H1 (cell line): ENCODE results near the gene GPANK1. TPM values are rescaled to one million over a fixed set of nuclear protein-coding genes. Genes with fewer than 3 reads are reported as not detected.
"Not testable (repeated sequence)": the region's sequence is repeated elsewhere in the genome, so short reads cannot be mapped to it uniquely, and the experiment has no call there.

ENCODE experiments used
- CTCF ChIA-PET: fragments of 300-600 bp; sonication (Branson Sonifier 250); formaldehyde crosslinking; loops from one replicate; lab custom pipeline; 2021; ENCODE audit not compliant: partially characterized antibody; lab: Charles Lee
- POLR2A ChIA-PET: fragments of 300-600 bp; sonication (Branson Sonifier 250); formaldehyde crosslinking; loops from one replicate; lab custom pipeline; 2021; ENCODE audit warnings: inconsistent platforms; ENCODE audit not compliant: partially characterized antibody; lab: Charles Lee
- DNase-seq, 2 experiments: peaks; one replicate each; pipeline versions ENCODE4 v3.0.0 to v3.0.0-alpha.2; 2010 to 2022; ENCODE audit warnings: low spot score in 2 of 2, low read depth in 1 of 2, mixed read lengths in 1 of 2
- FAIRE-seq: peaks from 2 replicates; lab custom pipeline; 2011; peaks lifted over from hg19 to GRCh38; lab: Jason Lieb, UNC
- H2AFZ ChIP-seq: 2 replicates; pipeline ENCODE4 v1.8.1; 2012; ENCODE audit warnings: low read length, inconsistent platforms
- H2AK5ac ChIP-seq: 2 replicates; pipeline ENCODE4 v1.6.1; 2013; ENCODE audit warnings: low read depth, low read length
- H2BK120ac ChIP-seq: replicated peaks from 2 replicates; pipeline ENCODE3; 2013; ENCODE audit warnings: low read depth, low read length, inconsistent platforms
- H2BK12ac ChIP-seq: 2 replicates; pipeline ENCODE4 v1.6.1; 2013; ENCODE audit warnings: low read depth, low read length
- H2BK15ac ChIP-seq: 2 replicates; pipeline ENCODE4 v1.6.1; 2013; ENCODE audit warnings: low read length
- H2BK20ac ChIP-seq: 2 replicates; pipeline ENCODE4 v1.6.1; 2013; ENCODE audit warnings: low read length
- H2BK5ac ChIP-seq: 2 replicates; pipeline ENCODE4 v1.6.1; 2013; ENCODE audit warnings: low read depth, low read length
- H3K14ac ChIP-seq: 2 replicates; pipeline ENCODE4 v1.6.1; 2013; ENCODE audit warnings: inconsistent platforms; ENCODE audit not compliant: insufficient read length
- H3K18ac ChIP-seq: 2 replicates; pipeline ENCODE4 v1.6.1; 2013; ENCODE audit warnings: low read length; ENCODE audit errors: extremely low read depth
- H3K23ac ChIP-seq: 2 replicates; pipeline ENCODE4 v1.6.1; 2013; ENCODE audit warnings: inconsistent platforms; ENCODE audit not compliant: insufficient read length
- H3K23me2 ChIP-seq: 2 replicates; pipeline ENCODE4 v1.6.1; 2013; ENCODE audit warnings: low read depth, low read length
- H3K27ac ChIP-seq: 2 replicates; pipeline ENCODE4 v1.6.1; 2011; ENCODE audit warnings: low read depth, low read length, inconsistent platforms
- H3K27me3 ChIP-seq, 4 experiments: replicated peaks in 1 of 4; 1 replicate in 1 of 4; 2 replicates in 3 of 4; pipeline versions ENCODE4 v1.6.1 to v1.8.1; 2011 to 2013; ENCODE audit warnings: low read length in 3 of 4, mild to moderate bottlenecking in 3 of 4, inconsistent platforms in 2 of 4, mixed read lengths in 2 of 4, moderate library complexity in 1 of 4; ENCODE audit not compliant: control insufficient read depth in 3 of 4, insufficient read depth in 3 of 4; ENCODE audit errors: extremely low read depth in 1 of 4
- H3K36me3 ChIP-seq, 4 experiments: 2 replicates each; pipeline versions ENCODE4 v1.6.1 to v1.8.1; 2011 to 2013; ENCODE audit warnings: mild to moderate bottlenecking in 4 of 4, low read length in 3 of 4, moderate library complexity in 2 of 4, control low read depth in 1 of 4, inconsistent platforms in 1 of 4; ENCODE audit not compliant: insufficient read depth in 4 of 4, control insufficient read depth in 2 of 4
- H3K4ac ChIP-seq: replicated peaks from 2 replicates; pipeline ENCODE3; 2013; ENCODE audit warnings: low read length, low read depth, mixed read lengths, inconsistent platforms; ENCODE audit not compliant: insufficient read length
- H3K4me1 ChIP-seq, 4 experiments: replicated peaks in 1 of 4; 1 replicate in 1 of 4; 2 replicates in 3 of 4; pipeline versions ENCODE4 v1.6.1 to v1.8.1; 2011 to 2013; ENCODE audit warnings: low read length in 3 of 4, inconsistent platforms in 2 of 4, mixed read lengths in 1 of 4; ENCODE audit not compliant: insufficient read depth in 4 of 4, control insufficient read depth in 3 of 4
- H3K4me2 ChIP-seq, 2 experiments: 2 replicates each; pipeline versions ENCODE4 v1.6.1 to v1.8.1; 2011 to 2013; ENCODE audit warnings: low read depth in 2 of 2, low read length in 2 of 2, control low read depth in 1 of 2, inconsistent platforms in 1 of 2, mild to moderate bottlenecking in 1 of 2; ENCODE audit not compliant: insufficient read depth in 1 of 2
- H3K4me3 ChIP-seq, 4 experiments: fragments of 200-600, 300-600 bp in 1 of 4; sonication (generic), shearing (Covaris generic), sonication (Bioruptor Twin) in 1 of 4; 2 replicates each; pipeline versions ENCODE4 v1.5.1 to v1.8.1; 2011 to 2016; ENCODE audit warnings: low read length in 4 of 4, low read depth in 3 of 4, control low read depth in 2 of 4, inconsistent platforms in 2 of 4, mild to moderate bottlenecking in 2 of 4, mixed read lengths in 1 of 4, moderate library complexity in 1 of 4; ENCODE audit not compliant: insufficient read depth in 2 of 4; ENCODE audit errors: extremely low read depth in 1 of 4
- H3K56ac ChIP-seq: replicated peaks from 2 replicates; pipeline ENCODE3; 2013; ENCODE audit warnings: low read depth, mild to moderate bottlenecking, mixed read lengths, low read length, inconsistent platforms; ENCODE audit not compliant: insufficient read length
- H3K79me1 ChIP-seq: 2 replicates; pipeline ENCODE4 v1.6.1; 2013; ENCODE audit warnings: low read depth, low read length, control low read depth
- H3K79me2 ChIP-seq, 2 experiments: 2 replicates each; pipeline versions ENCODE4 v1.6.1 to v1.8.1; 2012 to 2013; ENCODE audit warnings: low read length in 2 of 2, mild to moderate bottlenecking in 2 of 2, inconsistent platforms in 1 of 2; ENCODE audit not compliant: insufficient read depth in 2 of 2, control insufficient read depth in 1 of 2
- H3K9ac ChIP-seq, 4 experiments: replicated peaks in 1 of 4; 1 replicate in 1 of 4; 2 replicates in 3 of 4; pipeline versions ENCODE4 v1.6.1 to v1.8.1; 2011 to 2013; ENCODE audit warnings: low read depth in 3 of 4, low read length in 3 of 4, control low read depth in 2 of 4, mild to moderate bottlenecking in 2 of 4, moderate library complexity in 2 of 4, inconsistent platforms in 1 of 4; ENCODE audit errors: extremely low read depth in 1 of 4
- H3K9me3 ChIP-seq, 2 experiments: 2 replicates each; pipeline versions ENCODE4 v1.6.1 to v1.8.1; 2012 to 2013; ENCODE audit warnings: mild to moderate bottlenecking in 2 of 2, moderate library complexity in 2 of 2, control low read depth in 1 of 2, inconsistent platforms in 1 of 2, low read depth in 1 of 2, low read length in 1 of 2, mixed read lengths in 1 of 2; ENCODE audit not compliant: insufficient read depth in 2 of 2
- H4K20me1 ChIP-seq, 2 experiments: replicated peaks in 1 of 2; 2 replicates each; pipeline versions ENCODE3 to v1.8.1; 2011 to 2013; ENCODE audit warnings: inconsistent platforms in 2 of 2, low read length in 2 of 2, mild to moderate bottlenecking in 1 of 2; ENCODE audit not compliant: insufficient read depth in 2 of 2, control insufficient read depth in 1 of 2
- H4K5ac ChIP-seq: 2 replicates; pipeline ENCODE4 v1.6.1; 2013; ENCODE audit warnings: low read length, low read depth, mixed read lengths, inconsistent platforms; ENCODE audit not compliant: insufficient read length
- H4K8ac ChIP-seq: 2 replicates; pipeline ENCODE4 v1.8.0; 2013; ENCODE audit warnings: mild to moderate bottlenecking, moderate library complexity, low read length, inconsistent platforms; ENCODE audit not compliant: insufficient read depth; ENCODE audit errors: extremely low read depth
- H4K91ac ChIP-seq: replicated peaks from 2 replicates; pipeline ENCODE3; 2013; ENCODE audit warnings: low read length, mixed read lengths, inconsistent platforms; ENCODE audit not compliant: insufficient read length
- WGBS, 2 experiments: shearing (Covaris generic) in 1 of 2; methylation state at CpG; one replicate each; pipeline versions ENCODE4 v1.1.6 to v1.1.7; 2013 to 2015; ENCODE audit warnings: low lambda C conversion rate in 2 of 2, mixed read lengths in 2 of 2, inconsistent platforms in 1 of 2, low coverage in 1 of 2, missing lambda C conversion rate in 1 of 2; ENCODE audit not compliant: insufficient replicate concordance in 2 of 2, insufficient coverage in 1 of 2, insufficient read length in 1 of 2; ENCODE audit errors: extremely low coverage in 1 of 2, missing lambda C conversion rate in 1 of 2; 5-methylcytosine and 5-hydroxymethylcytosine counted together
- polyA plus RNA-seq, 7 experiments: library from polyadenylated mRNA; depleted of rRNA in 3 of 7; stranded (reverse) in 5 of 7; unstranded in 2 of 7; fragments of >200 nt in 5 of 7; fragments of 200-250 nt in 2 of 7; gene quantifications; 1 replicate in 5 of 7; 2 replicates in 1 of 7; 4 replicates in 1 of 7; pipeline versions ENCODE4 v1.2.1 to v1.2.3, GENCODE V29; 2011 to 2013; ENCODE audit warnings: missing spikeins in 2 of 7, mixed read lengths in 2 of 7
- total RNA-seq: library from RNA; stranded (reverse); fragmentation: NEBNext Ultra II Directional; extraction: Animal tissue kit (Norgen Biotek cat#: 25700); gene quantifications from 2 replicates; pipeline ENCODE4 v1.2.1, GENCODE V29; 2021

GPANK1 gene
- total and polyA plus RNA-seq, 2 of the 8 experiments (the other 6 are each of a cell fraction or from before 2014, with no cell fraction given) = 24.5 to 30.2 TPM

GRCh38 chr6:31709157-31709556 is 44.4 kb upstream of the GPANK1 start:
- H3K56ac ChIP-seq, H3K18ac ChIP-seq, H3K4me3 ChIP-seq, DNase-seq, H3K27me3 ChIP-seq, FAIRE-seq, H2BK20ac ChIP-seq, H3K79me2 ChIP-seq, H4K8ac ChIP-seq, H3K23ac ChIP-seq, H3K4ac ChIP-seq, H3K14ac ChIP-seq, H2BK5ac ChIP-seq, POLR2A ChIA-PET, H2AFZ ChIP-seq, H4K20me1 ChIP-seq, H2BK120ac ChIP-seq, H2BK12ac ChIP-seq, H4K5ac ChIP-seq, H3K9ac ChIP-seq, H3K36me3 ChIP-seq, H3K9me3 ChIP-seq, H2BK15ac ChIP-seq, H3K4me1 ChIP-seq, H3K23me2 ChIP-seq, H2AK5ac ChIP-seq, H3K79me1 ChIP-seq, H4K91ac ChIP-seq, H3K4me2 ChIP-seq, H3K27ac ChIP-seq: not testable (repeated sequence)
- CTCF ChIA-PET = interaction anchor here (1.0 to 1.4 kb wide), 3 partner anchors 9 to 15 kb away, joined by 3 read pairs; partner anchors contain the start of gene LY6G6C
- WGBS, 2 experiments = 96% methylated on average over 11 of the region's 11 CpGs; no CpG with 5 or more reads in 1 of the 2 experiments
